Suprapubic skin (tissue), 4 donors: ENCODE measurements around the gene RCOR1. TPM values are rescaled to one million over a fixed set of nuclear protein-coding genes. Genes with fewer than 3 reads are reported as not detected.
A peak's percentile ranks its signal among the peaks of the same experiment; 100 is the strongest.

ENCODE experiments used
- DNase-seq, 2 donors: peaks; one replicate each; pipeline ENCODE4 v3.0.0-alpha.2; 2019; ENCODE audit warnings: low spot score in 2 of 2
- H3K27ac ChIP-seq: fragments of 200-600 bp; sonication (generic); one replicate; pipeline ENCODE4 v1.5.1; 2019
- H3K27me3 ChIP-seq: fragments of 200-600 bp; sonication (generic); one replicate; pipeline ENCODE4 v1.5.1; 2019
- H3K36me3 ChIP-seq: fragments of 200-600 bp; sonication (generic); one replicate; pipeline ENCODE4 v1.5.1; 2019
- H3K4me1 ChIP-seq: fragments of 200-600 bp; sonication (generic); one replicate; pipeline ENCODE4 v1.5.1; 2019
- H3K4me3 ChIP-seq: fragments of 200-600 bp; sonication (generic); one replicate; pipeline ENCODE4 v1.5.1; 2019; ENCODE audit warnings: mild to moderate bottlenecking
- H3K9me3 ChIP-seq: fragments of 200-600 bp; sonication (generic); one replicate; pipeline ENCODE4 v1.5.1; 2019
- EP300 ChIP-seq: sonication (generic); formaldehyde crosslinking; IDR thresholded peaks from one replicate; pipeline ENCODE4 v1.6.1; 2017; ENCODE audit warnings: antibody characterized with exemption
- POLR2A ChIP-seq, 2 donors: fragments of 450-650 bp; IDR thresholded peaks; one replicate each; pipeline ENCODE4 v1.6.1; 2017; ENCODE audit warnings: antibody characterized with exemption in 2 of 2, mild to moderate bottlenecking in 2 of 2, moderate library complexity in 2 of 2
- POLR2AphosphoS5 ChIP-seq, 3 donors: sonication (generic); formaldehyde crosslinking; IDR thresholded peaks; one replicate each; pipeline ENCODE4 v1.6.1; 2017; ENCODE audit warnings: antibody characterized with exemption in 3 of 3
- WGBS: methylation state at CpG from one replicate; pipeline ENCODE4 v1.1.5; 2018; 5-methylcytosine and 5-hydroxymethylcytosine counted together
- total RNA-seq, 4 donors: library from RNA; depleted of rRNA; stranded (reverse); fragments of >200 nt; gene quantifications; one replicate each; pipeline ENCODE4 v1.1.0, GENCODE V29; 2016
- TF ChIP-seq, protein P1 (sequence below), 2 donors: fragments of 200-600 bp in 1 of 2; fragments of 450-650 bp in 1 of 2; sonication (generic) in 1 of 2; IDR thresholded peaks; one replicate each; pipeline ENCODE4 v1.5.1; 2016 to 2019; ENCODE audit warnings: antibody characterized with exemption in 2 of 2, mild to moderate bottlenecking in 1 of 2, moderate library complexity in 1 of 2

Gene RCOR1
- total RNA-seq, 4 donors from 2014 or later = 20.6 to 27.7 (median 24.8) TPM

DNA sequence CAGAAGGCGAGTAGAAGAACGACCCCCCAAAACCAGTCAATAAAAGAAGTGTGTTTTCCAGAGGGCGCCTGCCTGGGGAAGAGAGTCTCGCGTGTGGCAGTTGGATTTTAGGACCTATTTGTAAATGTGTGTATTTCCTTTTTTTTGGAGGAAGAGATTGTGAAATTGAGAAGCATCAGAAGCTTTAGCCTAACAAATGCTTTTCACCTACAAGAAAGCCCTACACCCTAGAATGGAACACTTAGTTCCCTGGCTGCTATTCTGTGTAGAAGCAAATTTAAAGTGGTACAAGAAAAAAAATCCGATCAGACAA, 1.3 kb downstream of the RCOR1 start:
- Histone ChIP-seq H3K4me3 (peak overlapping the region; percentile 86), H3K4me1 (peaks cover 30% of the 10 kb centered on the region), H3K9me3 (no peaks in the 10 kb centered on the region), H3K27me3 (no peaks in the 10 kb centered on the region), H3K36me3 (no peaks in the 10 kb centered on the region), H3K27ac (peak overlapping the region; percentile 97)
- 2% methylated on average over 6 of the region's 6 CpGs for WGBS
- DNase-seq = no peak
- TF ChIP-seq POLR2AphosphoS5 (IDR thresholded peaks at IDR 0.05) = no peak
- no peak for TF ChIP-seq POLR2A (IDR thresholded peaks at IDR 0.05)
- TF ChIP-seq, protein P1, sequence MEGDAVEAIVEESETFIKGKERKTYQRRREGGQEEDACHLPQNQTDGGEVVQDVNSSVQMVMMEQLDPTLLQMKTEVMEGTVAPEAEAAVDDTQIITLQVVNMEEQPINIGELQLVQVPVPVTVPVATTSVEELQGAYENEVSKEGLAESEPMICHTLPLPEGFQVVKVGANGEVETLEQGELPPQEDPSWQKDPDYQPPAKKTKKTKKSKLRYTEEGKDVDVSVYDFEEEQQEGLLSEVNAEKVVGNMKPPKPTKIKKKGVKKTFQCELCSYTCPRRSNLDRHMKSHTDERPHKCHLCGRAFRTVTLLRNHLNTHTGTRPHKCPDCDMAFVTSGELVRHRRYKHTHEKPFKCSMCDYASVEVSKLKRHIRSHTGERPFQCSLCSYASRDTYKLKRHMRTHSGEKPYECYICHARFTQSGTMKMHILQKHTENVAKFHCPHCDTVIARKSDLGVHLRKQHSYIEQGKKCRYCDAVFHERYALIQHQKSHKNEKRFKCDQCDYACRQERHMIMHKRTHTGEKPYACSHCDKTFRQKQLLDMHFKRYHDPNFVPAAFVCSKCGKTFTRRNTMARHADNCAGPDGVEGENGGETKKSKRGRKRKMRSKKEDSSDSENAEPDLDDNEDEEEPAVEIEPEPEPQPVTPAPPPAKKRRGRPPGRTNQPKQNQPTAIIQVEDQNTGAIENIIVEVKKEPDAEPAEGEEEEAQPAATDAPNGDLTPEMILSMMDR (IDR thresholded peaks at IDR 0.05) = no peak
- no peak for TF ChIP-seq EP300

DNA sequence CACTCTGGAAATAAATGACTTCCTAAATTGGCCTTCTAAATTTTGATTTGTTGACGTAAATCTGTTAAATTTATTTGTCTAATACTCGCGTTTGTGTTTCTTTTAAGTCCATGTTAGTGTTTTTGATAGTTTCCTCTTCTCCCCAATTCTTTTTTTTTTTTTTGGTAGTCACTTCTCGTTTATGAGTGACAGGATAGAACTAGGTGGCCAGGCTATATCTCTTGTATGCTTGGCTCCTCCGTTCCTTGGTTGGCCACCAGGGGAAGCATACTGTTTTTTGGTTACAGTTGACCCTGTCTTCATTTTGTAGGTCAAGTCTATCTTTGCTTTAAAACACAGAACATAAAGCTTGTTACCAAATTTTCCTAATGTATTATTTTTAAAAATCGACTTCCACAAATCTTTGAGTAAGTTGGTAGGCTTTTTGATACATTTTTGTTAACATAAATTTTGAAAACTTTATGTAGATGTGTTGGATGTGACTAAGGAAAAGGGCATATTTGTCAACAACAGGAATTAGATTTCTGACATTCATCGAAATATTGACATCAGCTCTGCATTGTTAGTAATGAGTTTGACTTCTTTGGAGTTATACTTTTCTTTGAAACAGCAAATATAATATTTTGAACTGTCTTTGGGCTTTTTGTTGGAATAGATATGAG, 2.2 kb downstream of the RCOR1 start:
- Histone ChIP-seq H3K36me3 (peaks cover 3% of the 10 kb centered on the region), H3K9me3 (no peaks in the 10 kb centered on the region), H3K4me3 (peak overlapping the region; percentile 86), H3K27ac (no peak overlapping the region), H3K4me1 (peaks cover 30% of the 10 kb centered on the region), H3K27me3 (no peaks in the 10 kb centered on the region)
- peak in 1 of 2 donors; percentile 81 for DNase-seq
- TF ChIP-seq POLR2A (IDR thresholded peaks at IDR 0.05) (no peak), POLR2AphosphoS5 (IDR thresholded peaks at IDR 0.05) (no peak), EP300 (no peak)
- TF ChIP-seq, protein P1 (IDR thresholded peaks at IDR 0.05) = peak; percentile 83 to 93
- 19% methylated on average over 7 of the region's 7 CpGs for WGBS

DNA sequence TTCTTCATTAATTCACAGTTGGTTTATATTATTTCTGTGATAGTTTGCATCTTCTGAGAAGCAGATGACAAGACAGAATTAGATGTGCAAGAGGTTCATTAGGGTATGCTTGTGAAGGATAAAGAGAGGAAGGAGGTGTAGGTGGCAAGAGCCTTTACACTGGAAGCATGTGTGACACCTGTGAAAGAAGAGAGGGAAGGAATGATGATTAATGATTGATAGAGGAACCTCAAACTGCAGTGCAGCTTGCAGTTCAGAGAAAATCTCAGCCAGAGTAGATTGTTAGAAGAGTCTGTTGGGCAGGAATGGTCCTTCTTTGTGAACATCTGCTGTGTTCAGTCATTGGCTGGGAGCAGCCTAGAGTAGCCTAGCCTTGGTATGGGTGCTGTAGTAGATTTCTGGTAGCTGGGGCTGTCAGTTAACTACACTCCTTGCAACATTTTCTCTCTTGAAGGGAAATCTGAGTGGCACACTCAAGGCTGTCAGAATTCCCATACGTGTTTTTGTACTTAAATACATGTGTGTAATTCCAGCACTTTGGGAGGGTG, 9.0 kb downstream of the RCOR1 start:
- 91% methylated on average over 1 of the region's 1 CpG for WGBS

DNA sequence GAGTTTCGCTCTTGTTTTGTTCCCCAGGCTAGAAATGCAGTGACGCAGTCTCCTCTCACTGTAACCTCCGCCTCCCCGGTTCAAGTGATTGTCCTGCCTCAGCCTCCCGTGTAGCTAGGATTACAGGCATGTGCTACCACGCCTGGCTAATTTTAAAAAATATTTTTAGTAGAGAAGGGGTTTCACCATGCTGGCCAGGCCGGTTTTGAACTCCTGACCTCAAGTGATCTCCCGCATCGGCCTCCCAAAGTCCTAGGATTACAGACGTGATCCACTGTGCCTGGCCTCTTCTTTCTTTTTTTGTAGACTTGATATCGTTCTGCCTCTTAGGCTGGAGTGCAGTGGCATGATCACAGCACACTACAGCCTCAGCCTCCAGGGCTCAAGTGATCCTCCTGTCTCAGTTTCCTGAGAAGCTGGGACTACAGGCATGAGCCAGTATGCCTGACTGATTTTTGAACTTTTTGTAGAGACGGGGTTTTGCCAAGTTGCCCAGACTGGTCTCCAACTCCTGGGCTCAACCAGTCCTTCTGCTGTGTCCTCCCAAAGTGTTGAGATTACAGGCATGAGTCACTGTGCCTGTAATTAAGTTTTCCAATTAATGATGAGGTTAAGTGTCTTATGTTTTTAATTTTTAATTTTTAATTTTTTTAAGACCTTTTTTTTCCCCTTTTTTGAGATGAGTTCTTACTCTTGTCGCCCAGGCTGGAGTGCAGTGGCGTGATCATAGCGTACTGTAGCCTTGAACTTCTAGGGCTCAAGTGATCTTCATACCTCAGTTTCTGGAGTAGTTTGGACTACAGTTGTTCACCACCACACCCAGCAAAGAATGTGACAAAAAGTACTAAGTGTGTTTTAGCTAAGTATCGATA, 10.2 kb downstream of the RCOR1 start:
- DNase-seq = no peak
- no peaks in the 10 kb centered on the region for H3K27me3 ChIP-seq
- 53% methylated on average over 16 of the region's 16 CpGs for WGBS
- no peaks in the 10 kb centered on the region for H3K9me3 ChIP-seq
- peaks cover 3% of the 10 kb centered on the region for H3K36me3 ChIP-seq
- peaks cover 36% of the 10 kb centered on the region for H3K4me1 ChIP-seq
- peak overlapping the region; percentile 22 for H3K27ac ChIP-seq
- H3K4me3 ChIP-seq = no peak overlapping the region
- TF ChIP-seq, protein P1 (IDR thresholded peaks at IDR 0.05) = no peak
- TF ChIP-seq POLR2A (IDR thresholded peaks at IDR 0.05) = no peak
- no peak for TF ChIP-seq POLR2AphosphoS5 (IDR thresholded peaks at IDR 0.05)
- TF ChIP-seq EP300 = no peak

More for the DNA sequence above, 9.0 kb downstream of the RCOR1 start:
- DNase-seq = no peak
- peaks cover 3% of the 10 kb centered on the region for H3K36me3 ChIP-seq
- H3K4me3 ChIP-seq = no peak overlapping the region
- no peaks in the 10 kb centered on the region for H3K27me3 ChIP-seq
- TF ChIP-seq POLR2AphosphoS5 (IDR thresholded peaks at IDR 0.05) = no peak
- TF ChIP-seq POLR2A (IDR thresholded peaks at IDR 0.05) = no peak
- TF ChIP-seq, protein P1 (IDR thresholded peaks at IDR 0.05) = no peak
- TF ChIP-seq EP300 = no peak
- peaks cover 32% of the 10 kb centered on the region for H3K4me1 ChIP-seq
- no peaks in the 10 kb centered on the region for H3K9me3 ChIP-seq
- no peak overlapping the region for H3K27ac ChIP-seq
